OCI-LY7 (cell line): ENCODE data around the gene VPS39.

Experiments used
- EZH2phosphoT487 ChIP-seq: fragments of 200-600 bp; sonication (generic); IDR thresholded peaks from 2 replicates; pipeline ENCODE4 v1.6.1; 2018; ENCODE audit warnings: low read depth, borderline replicate concordance, mild to moderate bottlenecking, mixed run types, antibody characterized with exemption, low read length, moderate library complexity, mixed read lengths
- TF ChIP-seq, protein P1 (sequence below): fragments of 200-600 bp; sonication (generic); conservative IDR thresholded peaks from 2 replicates; pipeline ENCODE4 v1.5.1; 2014; ENCODE audit warnings: mild to moderate bottlenecking, antibody characterized with exemption, low read length, moderate library complexity, mixed read lengths

DNA sequence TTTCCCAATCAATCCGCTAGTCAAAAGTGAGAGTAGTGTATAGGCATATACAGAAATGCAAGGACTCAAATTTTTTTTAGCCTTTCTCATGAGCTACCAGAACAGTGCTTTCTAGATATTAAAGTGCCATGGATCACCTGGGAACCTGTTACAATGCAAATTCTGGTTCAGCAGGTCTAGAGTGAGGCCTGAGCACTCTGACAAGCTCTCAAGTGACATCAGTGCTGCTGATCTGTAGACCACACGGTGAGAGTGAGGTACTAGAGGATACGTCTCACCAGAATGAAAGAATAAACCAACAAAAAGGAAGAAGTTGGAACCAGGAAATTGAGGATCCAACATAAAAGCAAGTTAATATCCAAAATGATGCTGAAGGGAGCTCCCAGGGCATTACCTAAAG, 97.7 kb downstream of the VPS39 start:
- TF ChIP-seq, protein P1, sequence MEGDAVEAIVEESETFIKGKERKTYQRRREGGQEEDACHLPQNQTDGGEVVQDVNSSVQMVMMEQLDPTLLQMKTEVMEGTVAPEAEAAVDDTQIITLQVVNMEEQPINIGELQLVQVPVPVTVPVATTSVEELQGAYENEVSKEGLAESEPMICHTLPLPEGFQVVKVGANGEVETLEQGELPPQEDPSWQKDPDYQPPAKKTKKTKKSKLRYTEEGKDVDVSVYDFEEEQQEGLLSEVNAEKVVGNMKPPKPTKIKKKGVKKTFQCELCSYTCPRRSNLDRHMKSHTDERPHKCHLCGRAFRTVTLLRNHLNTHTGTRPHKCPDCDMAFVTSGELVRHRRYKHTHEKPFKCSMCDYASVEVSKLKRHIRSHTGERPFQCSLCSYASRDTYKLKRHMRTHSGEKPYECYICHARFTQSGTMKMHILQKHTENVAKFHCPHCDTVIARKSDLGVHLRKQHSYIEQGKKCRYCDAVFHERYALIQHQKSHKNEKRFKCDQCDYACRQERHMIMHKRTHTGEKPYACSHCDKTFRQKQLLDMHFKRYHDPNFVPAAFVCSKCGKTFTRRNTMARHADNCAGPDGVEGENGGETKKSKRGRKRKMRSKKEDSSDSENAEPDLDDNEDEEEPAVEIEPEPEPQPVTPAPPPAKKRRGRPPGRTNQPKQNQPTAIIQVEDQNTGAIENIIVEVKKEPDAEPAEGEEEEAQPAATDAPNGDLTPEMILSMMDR: no peak
- TF ChIP-seq EZH2phosphoT487: no peak
